ENCODE results near the gene IMPDH2.

Gene IMPDH2

DNA sequence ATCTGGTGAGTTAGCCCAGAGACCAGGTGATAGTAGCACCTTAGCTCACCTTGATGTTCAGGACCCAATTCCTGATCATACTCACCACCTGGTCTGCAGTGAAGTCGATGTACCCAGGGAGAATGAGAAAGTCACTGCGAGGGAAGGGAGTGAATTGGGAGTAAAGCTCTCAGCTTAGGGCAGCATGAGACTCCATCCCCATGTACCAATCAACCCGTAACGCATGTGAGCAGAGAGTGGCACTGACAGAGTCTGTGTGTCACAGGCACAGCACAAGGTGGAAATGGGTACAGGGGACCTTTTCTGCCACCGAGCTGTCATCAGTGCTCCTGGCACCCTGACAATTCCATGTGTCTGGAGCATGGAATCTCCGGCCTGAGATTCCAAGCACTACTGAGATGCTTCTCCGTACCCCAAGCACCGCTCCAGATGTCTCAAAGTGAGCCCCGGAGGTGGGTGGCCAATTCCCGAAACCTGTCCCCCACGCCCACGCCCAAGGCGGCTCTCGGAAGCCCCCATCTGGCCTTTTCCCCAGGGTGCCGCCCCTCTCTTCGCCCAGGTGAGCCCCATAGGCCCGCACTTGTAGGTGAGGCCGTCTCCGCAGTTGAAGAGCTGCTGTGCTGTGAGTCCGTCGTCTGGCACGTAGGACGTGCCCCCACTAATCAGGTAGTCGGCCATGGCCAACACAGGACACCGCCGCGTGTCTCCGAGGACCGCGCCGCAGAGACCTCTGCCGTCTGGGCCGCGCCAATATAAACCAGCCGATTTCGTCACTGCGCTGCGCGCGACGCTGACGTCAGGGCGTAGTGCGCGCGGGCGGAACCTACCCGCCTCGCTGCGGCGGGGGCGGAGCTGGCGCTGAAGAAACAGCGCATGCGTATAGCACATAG lies at the start of gene IMPDH2:
TSS of gene IMPDH2 (minus strand) at position 726 of the 890 bp plus-strand sequence. CDS start at position 678, 48 bp downstream.
- peak; percentile 35 for DNase-seq

DNA sequence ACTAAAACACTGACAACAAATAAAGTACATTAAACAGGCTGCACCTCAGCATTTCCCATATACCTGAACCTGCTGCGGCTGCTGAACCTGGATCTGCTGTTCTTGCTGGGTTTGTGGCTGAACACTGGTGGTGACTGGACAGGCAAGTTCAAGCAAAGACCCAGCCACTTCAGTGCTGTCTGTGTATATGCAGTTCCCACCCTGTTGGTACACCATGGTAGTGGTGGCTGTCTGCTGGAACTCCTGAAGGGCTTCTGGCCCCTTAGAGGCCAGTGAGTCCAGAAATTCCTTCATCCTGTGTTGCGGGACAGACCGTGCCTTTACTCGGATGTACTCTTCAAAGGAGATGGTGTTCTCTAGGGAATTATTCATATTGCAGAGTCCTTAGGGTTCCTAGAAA lies 47.4 kb upstream of the IMPDH2 start:
- DNase-seq, result no peak

DNA sequence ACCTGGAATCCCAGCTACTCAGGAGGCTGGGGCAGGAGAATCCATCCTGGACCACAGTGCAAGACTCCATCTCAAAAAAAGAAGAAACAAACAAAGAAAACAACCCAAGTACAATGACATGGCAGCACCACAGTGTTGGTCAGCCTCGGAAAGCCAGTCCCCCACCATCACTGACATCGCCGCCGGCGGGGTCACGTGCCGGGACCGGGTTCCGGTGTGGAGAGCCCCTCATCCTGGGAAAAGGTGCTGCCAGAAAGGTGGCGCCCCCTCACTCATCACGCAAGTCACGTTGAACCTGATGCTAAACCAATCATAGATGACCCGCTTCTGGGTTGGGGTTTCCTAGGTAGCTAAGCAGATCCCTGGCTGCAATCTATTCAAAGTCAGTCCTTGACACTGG lies 46.9 kb upstream of the IMPDH2 start:
- no peak for DNase-seq

DNA sequence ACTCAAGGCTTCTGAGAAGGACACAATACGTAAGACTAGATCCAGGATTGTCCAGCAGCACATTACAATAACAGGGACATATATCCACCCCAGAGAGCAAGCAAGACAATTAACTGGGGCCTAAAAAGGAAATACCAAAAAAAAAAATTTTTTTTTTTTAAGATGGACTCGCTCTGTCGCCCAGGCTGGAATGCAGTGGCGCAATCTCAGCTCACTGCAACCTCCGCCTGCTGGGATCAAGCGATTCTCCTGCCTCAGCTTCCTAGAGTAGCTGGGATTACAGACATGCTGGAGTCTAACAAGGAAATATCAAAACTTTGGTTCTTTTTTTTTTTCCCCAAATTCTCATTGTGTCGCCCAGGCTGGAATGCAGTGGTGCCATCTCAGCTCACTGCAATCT lies 28.8 kb upstream of the IMPDH2 start:
- no peak for DNase-seq

DNA sequence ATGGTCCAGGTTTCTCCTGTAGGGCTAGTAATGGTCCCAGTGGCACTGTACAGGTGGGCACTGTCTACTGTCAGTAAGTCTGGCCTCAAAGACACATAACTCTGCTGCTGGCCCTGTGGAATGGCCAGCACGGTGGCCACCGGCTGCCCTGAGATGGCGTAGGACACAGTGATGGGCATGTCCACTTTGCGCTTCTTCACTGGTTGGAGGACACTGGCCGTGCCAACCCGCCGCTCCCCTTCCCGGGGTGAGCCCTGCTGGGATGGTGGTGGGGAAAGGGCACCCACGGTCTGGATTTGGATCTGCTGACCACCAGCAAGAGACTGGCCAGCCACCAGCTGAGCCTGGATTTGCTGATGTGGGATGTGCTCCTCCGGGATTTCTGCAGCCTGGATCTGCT lies 28.1 kb upstream of the IMPDH2 start:
- no peak for DNase-seq

DNA sequence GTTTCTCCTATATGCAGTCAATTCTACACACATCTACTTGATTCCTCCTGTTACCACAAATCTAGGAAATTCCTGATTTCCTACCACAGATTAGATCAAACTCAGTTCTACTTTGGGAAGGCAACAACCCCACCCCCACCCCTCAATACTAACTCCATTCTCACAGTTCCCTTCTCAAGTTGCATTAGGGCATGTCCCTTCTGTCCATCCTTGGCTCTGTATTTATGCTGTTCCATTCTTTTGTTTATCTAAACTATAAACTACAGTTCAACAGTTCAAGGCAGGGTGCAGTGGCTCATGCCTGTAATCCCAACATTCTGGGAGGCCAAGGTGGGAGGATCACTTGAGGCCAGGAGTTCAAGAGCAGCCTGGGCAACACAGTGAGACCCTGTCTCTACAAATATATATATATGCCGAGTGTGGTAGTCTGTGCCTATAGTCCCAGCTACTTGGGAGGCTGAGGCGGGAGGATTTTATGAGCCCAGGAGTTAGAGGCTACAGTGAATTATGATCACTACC lies 25.2 kb upstream of the IMPDH2 start:
- no peak for DNase-seq

DNA sequence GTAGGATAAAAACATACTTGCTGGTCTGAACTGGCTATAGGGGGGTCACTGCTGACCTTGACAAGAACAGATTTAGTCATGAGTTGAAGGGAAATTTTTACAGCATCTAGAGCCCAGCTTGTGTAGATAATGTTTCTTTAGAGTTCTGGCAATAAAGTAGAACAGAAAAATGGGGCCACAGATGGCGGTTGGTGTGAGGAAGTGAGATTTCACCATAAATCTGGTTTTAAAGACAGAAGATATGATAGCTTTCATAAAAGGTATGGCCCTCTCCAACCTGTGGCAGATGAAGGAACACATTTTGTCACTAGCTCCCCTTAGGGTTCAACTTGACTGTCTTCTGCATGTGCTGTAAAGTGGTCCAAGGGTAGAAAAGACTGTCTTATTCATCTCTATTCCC lies 24.3 kb upstream of the IMPDH2 start:
- DNase-seq, result no peak

DNA sequence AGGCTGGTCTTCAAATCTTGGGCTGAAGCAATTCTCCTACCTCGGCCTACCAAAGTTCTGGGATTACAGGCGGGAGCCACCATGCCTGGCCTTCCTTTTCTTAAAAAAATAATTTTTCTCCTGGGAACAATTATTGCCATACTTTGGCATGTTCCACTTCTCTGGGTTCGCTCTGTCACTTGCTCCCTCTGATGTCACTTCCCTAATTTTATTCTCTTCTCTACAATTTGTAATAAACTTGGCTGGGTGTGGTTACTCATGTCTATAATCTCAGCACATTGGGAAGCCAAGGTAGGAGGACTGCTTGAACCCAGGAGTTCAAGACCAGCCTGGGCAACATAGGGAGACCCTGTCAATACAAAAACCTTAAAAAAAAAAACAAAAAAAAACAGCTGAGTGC lies 6.1 kb upstream of the IMPDH2 start:
- DNase-seq, result no peak

DNA sequence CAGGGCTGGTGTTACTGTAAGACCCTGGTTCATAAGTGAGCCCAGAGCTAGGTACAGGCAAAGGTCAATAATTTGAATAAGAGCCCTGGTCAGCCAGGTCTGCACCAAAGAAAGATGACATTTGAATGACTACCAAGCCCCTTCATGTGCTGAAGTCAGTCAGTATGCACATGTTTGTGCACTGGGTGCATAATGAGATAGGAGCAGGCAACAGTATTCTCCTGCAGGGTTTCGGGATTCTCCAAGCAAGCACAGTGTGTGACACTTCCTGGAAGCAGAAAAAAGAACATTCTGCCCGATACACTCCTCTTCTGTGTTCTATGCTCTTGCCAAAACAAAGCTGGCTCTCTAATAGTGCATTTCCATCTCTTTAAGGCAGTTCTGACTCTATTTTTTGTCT lies 5.5 kb upstream of the IMPDH2 start:
- DNase-seq, result no peak

DNA sequence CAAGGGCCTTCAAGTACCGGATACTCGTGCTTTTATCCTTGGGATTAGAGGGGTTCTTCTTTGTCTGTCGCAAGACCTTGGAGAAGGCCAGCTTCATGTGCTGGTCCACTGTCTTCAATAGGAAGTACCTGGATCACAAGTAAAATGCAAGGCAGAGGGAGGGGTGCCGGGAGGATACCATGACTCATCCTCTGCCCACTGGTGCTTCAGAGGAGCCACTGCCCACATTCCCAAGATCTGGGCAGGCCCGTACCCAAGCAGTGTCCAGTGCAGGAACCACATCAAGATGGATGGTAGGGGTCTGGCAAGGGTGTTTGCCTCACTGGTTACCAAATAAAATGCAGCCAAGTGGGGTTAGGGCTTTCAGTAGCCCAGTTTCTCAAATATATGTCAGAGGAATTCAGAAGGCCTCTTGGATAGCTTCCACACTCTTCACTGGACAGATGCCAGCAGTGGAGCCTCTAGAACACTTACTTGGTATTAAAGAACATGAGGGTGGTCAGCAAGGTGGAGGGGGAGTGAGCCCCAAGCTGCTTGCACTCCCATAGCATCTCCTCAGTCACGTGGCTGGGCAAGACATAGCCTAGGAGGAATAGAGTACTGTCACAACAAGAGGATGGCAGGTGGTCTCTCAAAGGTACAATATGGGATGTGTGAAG lies 3.6 kb upstream of the IMPDH2 start:
- no peak for DNase-seq

DNA sequence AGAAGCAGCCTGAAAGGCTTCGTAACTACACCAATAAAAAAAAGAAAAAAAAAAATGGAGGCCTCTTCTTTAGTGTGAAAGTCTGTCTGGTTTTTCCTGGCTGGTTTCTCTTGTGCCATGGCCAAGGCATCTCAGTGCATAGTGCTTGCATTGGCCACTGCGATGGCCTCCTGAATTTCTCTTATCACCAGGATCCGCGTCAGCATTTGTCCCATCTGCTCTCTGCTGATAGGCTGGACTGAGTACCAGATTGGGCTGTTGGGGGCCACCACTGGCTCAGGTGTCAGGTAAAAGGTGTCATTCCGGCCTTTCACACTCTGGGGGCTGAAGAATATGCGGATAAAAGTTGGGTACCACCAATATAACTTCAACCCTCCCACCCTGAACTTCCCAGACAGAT lies 1.1 kb upstream of the IMPDH2 start:
- no peak for DNase-seq

DNA sequence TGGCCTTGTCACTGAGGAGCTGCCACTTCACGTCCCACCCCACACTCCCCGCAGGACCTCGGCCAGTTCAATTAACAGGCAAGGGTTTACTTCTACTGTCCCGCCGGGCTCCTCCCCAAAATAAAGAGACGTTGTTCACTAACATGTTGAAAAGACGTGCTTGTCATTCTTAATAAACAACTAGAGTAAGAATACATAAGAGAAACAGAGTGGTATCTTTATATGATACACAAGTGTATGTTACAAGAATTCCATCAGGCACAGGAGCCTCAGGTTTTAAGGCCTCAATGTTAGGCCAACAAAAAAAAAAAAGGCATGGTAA lies 326 bp upstream of the IMPDH2 start:
- DNase-seq, result no peak

DNA sequence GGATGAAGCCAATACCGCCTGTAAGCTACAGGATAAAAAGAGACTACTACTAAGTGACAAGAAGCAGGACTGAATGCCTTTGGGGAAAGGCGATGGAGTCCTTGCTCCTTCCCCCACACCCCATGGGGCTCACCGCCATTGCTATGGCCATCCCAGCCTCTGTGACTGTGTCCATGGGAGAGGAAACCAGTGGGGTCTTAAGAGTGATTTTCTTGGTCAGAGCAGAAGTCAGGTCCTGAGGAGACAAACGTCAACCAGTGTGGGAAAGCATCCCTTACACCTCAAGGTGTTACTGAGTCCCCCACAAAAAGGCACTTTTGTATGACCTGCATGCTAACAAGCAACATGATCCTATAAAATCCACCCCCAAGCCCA lies 913 bp downstream of the IMPDH2 start:
- DNase-seq, result no peak

DNA sequence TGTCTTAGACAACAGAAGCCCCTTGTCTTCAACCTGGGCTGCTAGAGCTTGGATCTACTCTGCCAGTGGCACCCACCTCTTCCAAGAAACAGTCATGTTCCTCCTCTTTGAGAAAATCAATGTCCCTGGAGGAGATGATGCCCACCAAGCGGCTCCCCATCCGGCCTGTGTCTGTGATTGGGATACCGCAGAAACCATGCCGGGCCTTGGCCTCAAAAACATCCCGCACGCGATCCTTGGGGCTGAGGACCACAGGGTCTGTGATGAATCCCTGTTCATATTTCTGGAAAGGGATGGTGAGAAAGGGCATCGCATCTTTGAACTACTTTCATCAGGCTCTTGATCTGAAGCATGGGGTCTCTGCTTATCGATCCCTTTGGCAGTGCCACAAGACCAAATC lies 1.6 kb downstream of the IMPDH2 start:
- no peak for DNase-seq

DNA sequence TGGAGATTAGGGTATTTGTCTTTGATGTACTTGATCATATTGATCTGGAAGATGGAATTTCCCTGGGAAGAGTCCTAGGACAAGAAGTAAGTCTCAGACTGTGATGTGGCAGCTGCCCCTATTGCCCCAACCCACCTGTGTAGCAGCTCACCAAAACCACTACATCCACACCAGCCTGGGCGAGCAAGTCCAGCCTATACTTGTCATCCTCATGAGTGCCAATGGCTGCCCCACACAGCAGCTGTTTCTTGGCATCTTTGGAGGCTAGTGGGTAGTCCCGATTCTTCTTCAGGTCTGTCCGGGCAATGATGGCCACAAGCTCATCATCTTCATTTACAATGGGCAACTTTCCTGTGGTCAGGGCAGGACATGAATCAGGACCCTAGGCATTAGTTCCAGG lies 2.7 kb downstream of the IMPDH2 start:
- DNase-seq, result no peak

DNA sequence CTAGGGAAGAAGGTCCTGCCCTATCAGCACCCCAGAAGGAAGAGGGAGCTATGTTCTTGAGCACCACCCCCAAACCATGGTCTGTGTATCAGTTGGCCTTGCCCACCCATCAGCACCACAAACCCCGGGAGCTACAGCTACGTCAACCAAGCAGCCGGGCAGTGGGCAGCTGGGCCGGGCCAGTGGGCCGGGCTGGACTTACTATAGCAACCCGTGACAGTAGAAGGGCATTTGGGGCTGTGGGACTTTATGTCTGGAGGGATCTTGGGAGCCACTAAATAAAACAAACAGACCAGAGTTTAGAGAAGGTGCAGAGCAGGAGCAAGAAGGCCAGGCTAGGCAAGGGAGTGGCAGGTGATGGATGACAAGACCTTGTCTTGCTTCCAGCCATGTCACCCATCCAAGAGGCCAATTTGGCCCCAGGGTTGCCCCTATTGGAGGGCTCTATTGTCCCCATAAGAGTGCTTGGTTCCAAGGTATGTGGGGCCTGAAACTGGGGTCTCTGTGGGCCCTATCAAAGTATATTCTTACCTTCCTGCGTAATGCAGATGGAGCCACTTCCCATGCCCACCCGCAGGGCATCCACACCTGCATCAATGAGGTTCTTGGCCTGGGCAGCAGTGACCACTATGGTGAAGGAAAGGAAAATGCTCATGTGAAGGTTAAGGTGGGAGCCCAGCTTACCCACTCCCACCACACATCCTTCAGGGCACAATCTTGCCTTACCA lies 3.2 kb downstream of the IMPDH2 start:
- DNase-seq, result no peak

DNA sequence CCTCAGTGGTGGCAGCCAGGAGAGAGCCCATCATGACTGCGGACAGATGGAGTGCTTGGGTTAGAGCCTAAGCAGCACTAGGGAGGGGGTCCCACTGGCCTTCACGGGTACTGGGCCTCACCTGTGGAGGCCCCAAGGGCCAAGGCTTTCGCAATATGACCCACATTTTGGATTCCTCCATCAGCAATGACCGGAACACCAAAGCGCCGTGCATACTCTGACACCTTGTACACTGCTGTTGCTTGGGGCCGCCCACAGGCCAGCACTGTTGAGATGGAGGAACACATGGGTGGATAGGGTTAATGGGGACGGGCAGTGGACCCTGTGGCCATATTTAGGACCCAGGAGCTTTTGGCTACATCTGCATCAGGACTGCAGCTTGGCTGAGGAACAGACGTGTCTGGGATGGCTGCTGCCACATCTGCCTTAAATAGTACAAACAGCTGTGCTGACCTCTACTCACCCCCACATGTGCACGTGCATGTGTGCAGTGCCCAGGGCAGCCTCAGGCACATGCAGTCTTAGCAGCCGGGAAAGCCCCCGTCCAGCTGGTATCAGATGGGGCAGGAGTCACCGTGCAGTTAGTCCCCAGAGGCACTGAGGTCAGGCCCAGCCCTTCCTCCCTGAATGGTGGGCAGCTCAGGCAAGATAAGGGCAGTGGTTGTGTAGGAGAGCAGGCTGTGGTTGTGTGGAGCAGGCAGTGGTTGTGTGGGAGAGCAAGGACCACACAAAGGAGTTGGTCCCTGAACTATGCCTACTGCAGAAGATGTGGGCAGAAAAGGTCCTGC lies 4.0 kb downstream of the IMPDH2 start:
- DNase-seq, result no peak

DNA sequence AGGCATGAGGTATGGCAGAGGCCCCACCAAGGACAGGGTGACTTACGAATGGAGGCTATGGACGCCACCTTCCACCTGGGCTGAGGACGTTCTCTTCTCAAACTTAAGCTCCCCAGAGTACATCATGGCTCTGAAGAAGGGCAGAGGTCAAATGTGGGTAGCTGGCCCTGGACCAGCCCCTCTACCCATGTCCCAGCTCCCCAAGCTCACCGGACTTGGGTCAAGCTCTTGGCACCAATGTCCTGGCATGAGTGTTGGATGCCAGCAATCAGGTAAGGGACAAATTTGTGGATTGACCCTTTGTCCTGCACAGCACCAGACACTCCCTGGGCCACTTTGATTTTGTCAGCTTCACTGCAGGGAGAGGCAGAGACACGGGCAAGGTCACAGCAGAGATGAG lies 4.7 kb downstream of the IMPDH2 start:
- DNase-seq, result no peak

DNA sequence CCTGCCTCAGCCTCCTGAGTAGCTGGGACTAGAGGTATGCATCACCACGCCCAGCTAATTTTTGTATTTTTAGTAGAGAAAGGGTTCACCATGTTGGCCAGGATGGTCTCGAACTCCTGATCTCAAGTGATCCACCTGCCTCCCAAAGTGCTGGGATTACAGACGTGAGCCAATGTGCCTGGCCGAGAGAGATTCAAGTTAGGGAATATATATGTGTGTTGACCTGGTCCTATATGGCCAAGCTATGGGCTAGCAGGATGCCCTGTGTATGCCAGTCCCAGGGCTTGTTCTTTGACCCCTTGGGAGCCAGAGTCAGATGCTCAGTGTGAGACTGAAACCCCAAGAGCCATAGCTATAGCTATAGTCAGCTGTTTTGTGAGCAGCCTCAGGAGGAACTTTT lies 5.4 kb downstream of the IMPDH2 start:
- no peak for DNase-seq

DNA sequence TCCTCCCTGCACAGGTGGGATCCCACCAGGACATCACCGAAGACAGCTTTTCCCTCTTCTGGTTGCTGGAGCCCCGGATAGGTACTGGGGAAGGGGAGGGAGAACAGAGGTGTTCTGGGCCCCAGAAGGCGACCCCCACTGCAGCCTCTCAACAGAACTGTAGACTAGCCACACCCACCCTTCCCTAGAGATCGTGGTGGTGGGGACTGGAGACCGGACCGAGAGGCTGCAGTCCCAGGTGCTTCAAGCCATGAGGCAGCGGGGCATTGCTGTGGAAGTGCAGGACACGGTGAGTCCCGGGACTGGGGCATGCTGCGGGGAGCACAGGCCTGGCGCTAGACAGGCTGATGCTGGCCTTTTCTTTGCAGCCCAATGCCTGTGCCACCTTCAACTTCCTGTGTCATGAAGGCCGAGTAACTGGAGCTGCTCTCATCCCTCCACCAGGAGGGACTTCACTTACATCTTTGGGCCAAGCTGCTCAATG lies 6.5 kb downstream of the IMPDH2 start:
- no peak for DNase-seq

DNA sequence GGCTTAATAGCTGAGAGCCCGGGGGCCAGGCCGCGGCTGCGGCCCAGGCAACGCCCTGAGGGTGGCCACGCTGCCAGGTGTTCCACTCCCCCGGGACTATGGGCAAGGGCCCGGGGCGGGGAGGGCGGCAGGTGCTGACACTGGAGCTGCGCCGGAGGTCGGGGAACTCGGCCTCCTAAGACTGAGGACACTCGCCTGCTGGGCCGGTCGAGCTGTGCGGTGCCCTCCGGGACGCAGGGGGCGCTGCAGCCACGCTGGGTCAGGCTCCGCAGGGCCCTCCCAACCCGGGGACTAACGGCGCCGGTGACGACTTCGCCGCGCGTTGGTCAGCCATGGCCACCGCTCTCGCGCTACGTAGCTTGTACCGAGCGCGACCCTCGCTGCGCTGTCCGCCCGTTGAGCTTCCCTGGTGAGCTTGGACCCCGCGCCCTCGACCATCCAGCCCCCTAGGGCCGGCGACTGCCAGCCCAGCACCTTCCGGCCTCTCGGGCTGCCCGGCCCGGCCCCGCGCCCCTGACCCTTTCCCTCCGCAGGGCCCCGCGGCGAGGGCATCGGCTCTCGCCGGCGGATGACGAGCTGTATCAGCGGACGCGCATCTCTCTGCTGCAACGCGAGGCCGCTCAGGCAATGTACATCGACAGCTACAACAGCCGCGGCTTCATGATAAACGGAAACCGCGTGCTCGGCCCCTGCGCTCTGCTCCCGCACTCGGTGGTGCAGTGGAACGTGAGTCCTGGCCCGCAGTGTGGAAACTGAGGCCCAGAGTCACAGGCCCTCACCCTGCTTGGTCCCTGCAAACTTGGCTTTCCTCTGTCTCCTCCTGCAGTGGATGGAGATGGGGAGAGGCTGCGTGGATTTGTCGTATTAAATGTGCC lies 7.1 kb downstream of the IMPDH2 start, which contains the start of gene NDUFAF3:
TSS of gene NDUFAF3 (plus strand) at position 309 of the 875 bp plus-strand sequence. CDS start at position 333, 24 bp downstream.
- peak; percentile 77 for DNase-seq
